ENCODE data around the gene KITLG. TPM values are rescaled to one million over a fixed set of nuclear protein-coding genes. Genes with fewer than 3 reads are reported as not detected.

Gene KITLG
- total RNA-seq, 4 donors from 2014 or later: 10.2 to 27.5 (median 16.4) TPM

DNA sequence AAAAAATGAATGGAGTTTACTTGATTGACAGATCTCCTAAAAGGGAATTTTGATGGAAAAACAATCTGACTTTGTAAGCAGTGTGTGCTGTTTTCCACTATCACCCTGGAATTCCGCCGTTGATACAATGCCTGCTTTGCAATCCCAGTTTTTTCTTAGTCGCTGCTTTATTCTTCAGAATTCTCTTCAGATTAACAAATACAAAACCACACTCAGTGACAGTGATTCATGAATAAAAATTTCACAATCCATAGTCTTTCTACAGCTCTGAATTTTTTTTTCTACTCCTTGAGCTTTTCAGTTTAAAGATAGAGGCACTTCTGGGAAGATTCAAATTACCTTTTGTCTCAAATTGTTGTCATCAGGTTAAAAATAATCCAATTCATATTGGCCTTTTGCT, 44.6 kb upstream of the KITLG start:
- 43 to 52% methylated on average over 3 of the region's 3 CpGs for WGBS, 2 donors
- Histone ChIP-seq H3K4me1 (peaks cover 0 to 17% (median 6%) of the 10 kb centered on the region in 4 donors), H3K36me3 (no peaks in the 10 kb centered on the region), H3K27me3 (no peaks in the 10 kb centered on the region), H3K4me3 (no peak overlapping the region), H3K9me3 (no peaks in the 10 kb centered on the region), H3K27ac (peak overlapping the region in 2 of 4 donors; percentile 63 to 72)
- DNase-seq (ENCODE audit: low spot score in 2 of 2): no peak
- TF ChIP-seq POLR2A (IDR thresholded peaks at IDR 0.05) (no peak), EP300 (IDR thresholded peaks at IDR 0.05) (peak in 1 of 2 donors; percentile 23)

DNA sequence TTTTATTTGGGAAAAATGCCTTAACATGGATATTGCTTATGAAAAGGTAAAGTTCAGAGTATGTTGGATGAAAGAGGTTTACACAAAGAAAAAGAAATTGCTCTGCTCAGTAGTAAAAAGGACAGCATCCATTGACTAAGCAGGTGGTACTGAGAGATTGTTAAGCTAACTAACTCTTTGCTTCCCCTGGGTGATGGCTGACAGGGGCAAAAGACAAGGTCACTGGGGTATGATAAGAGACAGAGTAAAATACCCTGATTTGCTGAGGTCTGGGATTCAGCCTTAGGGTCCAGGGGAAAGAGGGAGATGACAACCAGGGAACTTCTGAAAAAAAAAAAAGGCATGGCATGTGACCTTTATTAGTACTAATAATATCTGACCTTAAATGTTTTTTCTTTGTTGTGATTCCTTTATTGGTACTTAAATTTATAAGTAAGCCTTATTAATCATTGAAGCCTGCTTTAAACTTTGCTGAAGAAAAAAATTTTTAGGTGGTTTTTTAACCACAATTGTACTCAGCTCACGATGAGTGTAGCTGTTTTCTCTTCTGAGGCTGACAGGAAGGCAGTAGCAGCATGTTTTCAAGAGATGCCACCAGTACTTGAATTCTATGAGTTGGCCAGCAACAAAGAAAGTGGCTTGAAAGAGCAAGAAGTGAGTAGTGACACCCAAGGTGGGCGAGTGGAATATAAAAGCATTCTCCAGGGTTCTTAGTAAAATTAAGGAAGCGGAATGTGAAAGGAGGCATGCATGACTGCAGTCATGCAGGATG, 43.7 kb upstream of the KITLG start:
- no peaks in the 10 kb centered on the region for H3K36me3 ChIP-seq
- WGBS, 2 donors: 61 to 63% methylated on average over 3 of the region's 3 CpGs
- TF ChIP-seq EP300 (IDR thresholded peaks at IDR 0.05) (no peak), POLR2A (IDR thresholded peaks at IDR 0.05) (no peak)
- TF ChIP-seq, protein P1, sequence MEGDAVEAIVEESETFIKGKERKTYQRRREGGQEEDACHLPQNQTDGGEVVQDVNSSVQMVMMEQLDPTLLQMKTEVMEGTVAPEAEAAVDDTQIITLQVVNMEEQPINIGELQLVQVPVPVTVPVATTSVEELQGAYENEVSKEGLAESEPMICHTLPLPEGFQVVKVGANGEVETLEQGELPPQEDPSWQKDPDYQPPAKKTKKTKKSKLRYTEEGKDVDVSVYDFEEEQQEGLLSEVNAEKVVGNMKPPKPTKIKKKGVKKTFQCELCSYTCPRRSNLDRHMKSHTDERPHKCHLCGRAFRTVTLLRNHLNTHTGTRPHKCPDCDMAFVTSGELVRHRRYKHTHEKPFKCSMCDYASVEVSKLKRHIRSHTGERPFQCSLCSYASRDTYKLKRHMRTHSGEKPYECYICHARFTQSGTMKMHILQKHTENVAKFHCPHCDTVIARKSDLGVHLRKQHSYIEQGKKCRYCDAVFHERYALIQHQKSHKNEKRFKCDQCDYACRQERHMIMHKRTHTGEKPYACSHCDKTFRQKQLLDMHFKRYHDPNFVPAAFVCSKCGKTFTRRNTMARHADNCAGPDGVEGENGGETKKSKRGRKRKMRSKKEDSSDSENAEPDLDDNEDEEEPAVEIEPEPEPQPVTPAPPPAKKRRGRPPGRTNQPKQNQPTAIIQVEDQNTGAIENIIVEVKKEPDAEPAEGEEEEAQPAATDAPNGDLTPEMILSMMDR (IDR thresholded peaks at IDR 0.05): no peak
- no peak for DNase-seq (ENCODE audit: low spot score in 2 of 2)
- peaks cover 0 to 17% (median 6%) of the 10 kb centered on the region in 4 donors for H3K4me1 ChIP-seq
- no peaks in the 10 kb centered on the region for H3K27me3 ChIP-seq
- no peaks in the 10 kb centered on the region for H3K9me3 ChIP-seq
- no peak overlapping the region for H3K4me3 ChIP-seq
- H3K27ac ChIP-seq: peak overlapping the region in 2 of 4 donors; percentile 5 to 7

DNA sequence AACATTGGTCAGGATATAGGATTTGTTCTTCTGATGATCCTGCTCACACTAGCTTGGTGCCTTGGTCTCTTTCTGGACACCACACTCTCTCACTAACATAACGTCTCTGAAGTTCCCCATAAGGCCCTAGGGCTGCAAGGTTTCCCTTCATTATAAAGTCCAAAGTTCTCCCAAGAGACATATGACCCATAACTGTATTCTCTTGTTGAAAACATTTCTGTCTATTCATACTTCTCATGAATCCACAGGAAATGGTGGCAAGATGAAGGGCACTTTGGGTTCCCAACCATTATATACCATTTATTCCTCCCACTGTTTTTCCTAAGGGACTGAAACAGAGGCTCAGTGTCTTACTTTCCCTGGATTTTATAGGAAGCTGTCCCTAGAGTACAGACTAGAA, 37.1 kb upstream of the KITLG start:
- Histone ChIP-seq H3K27ac (no peak overlapping the region), H3K4me3 (no peak overlapping the region), H3K9me3 (no peaks in the 10 kb centered on the region), H3K27me3 (no peaks in the 10 kb centered on the region), H3K36me3 (no peaks in the 10 kb centered on the region), H3K4me1 (no peaks in the 10 kb centered on the region)
- 52 to 72% methylated on average over 1 of the region's 1 CpG for WGBS, 2 donors
- TF ChIP-seq, protein P1 (IDR thresholded peaks at IDR 0.05): no peak
- no peak for TF ChIP-seq EP300 (IDR thresholded peaks at IDR 0.05)
- no peak for DNase-seq (ENCODE audit: low spot score in 2 of 2)

DNA sequence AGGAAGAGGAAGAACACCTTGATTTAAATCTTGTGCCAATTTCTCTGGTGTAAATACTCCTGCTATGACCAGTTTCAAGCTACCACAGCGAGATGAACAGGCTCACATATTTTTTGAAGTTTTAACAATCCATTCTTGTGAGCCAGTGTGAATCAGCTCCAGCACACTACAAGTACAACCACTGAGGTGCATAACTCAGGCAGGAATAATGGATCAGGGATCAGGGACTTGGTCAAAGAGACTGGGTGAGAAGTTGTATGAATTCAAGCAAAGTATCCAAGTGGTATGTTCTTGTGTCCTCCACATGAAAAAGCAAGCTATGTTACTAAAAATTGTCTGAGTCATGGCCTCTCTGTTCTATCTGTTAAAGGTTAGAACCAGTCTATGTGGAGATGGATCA, 35.2 kb upstream of the KITLG start:
- Histone ChIP-seq H3K27ac (no peak overlapping the region), H3K9me3 (peaks cover 0 to 9% (median 0%) of the 10 kb centered on the region in 4 donors), H3K27me3 (no peaks in the 10 kb centered on the region), H3K36me3 (no peaks in the 10 kb centered on the region), H3K4me3 (no peak overlapping the region), H3K4me1 (no peaks in the 10 kb centered on the region)
- no peak for DNase-seq (ENCODE audit: low spot score in 2 of 2)
- 84 to 93% methylated on average over 1 of the region's 1 CpG for WGBS, 2 donors
- TF ChIP-seq, protein P1 (IDR thresholded peaks at IDR 0.05): no peak
- TF ChIP-seq POLR2A (IDR thresholded peaks at IDR 0.05) (no peak), EP300 (IDR thresholded peaks at IDR 0.05) (no peak)

DNA sequence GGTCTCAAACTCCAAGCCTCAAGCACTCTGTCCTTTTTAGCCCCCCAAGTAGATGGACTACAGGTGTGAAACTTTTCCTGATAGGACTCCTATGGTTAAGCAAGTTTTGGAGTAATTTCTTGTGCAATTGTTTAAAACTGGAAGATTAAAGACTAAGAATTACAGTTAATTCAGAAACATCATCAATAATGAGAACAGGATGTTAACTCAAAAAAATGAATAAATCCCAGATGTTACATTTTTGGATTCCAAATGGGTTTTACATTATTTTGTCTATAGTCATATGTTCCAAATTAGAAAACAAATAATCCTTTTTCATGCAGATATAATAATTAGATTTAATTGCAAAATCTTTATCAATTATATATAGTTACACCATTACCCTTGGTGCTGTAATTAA, 24.4 kb upstream of the KITLG start:
- Histone ChIP-seq H3K4me3 (no peak overlapping the region), H3K27ac (no peak overlapping the region), H3K4me1 (no peaks in the 10 kb centered on the region), H3K36me3 (no peaks in the 10 kb centered on the region), H3K27me3 (no peaks in the 10 kb centered on the region), H3K9me3 (peaks cover 0 to 21% (median 3%) of the 10 kb centered on the region in 4 donors)
- TF ChIP-seq POLR2A (IDR thresholded peaks at IDR 0.05) (no peak), EP300 (IDR thresholded peaks at IDR 0.05) (no peak)
- TF ChIP-seq, protein P1 (IDR thresholded peaks at IDR 0.05): no peak
- no peak for DNase-seq (ENCODE audit: low spot score in 2 of 2)
